Thyroid gland (tissue), 4 donors: Measurements from ENCODE around the gene RABL2B.

Experiments
- CTCF ChIP-seq, 6 experiments: fragments of 200-600 bp in 3 of 6; fragments of 450-650 bp in 3 of 6; sonication (generic) in 3 of 6; IDR thresholded peaks; one replicate each; pipeline ENCODE4 v1.5.1; 2016 to 2019; ENCODE audit warnings: antibody characterized with exemption in 6 of 6, mild to moderate bottlenecking in 2 of 6, inconsistent platforms in 1 of 6, moderate library complexity in 1 of 6
- POLR2A ChIP-seq, 2 donors: fragments of 450-650 bp; IDR thresholded peaks; one replicate each; pipeline ENCODE4 v1.6.1; 2017; ENCODE audit warnings: antibody characterized with exemption in 2 of 2, mild to moderate bottlenecking in 2 of 2, moderate library complexity in 1 of 2

- TF ChIP-seq POLR2A (IDR thresholded peaks at IDR 0.05) (no peak), CTCF (IDR thresholded peaks at IDR 0.05) (no peak)
Measured at GRCh38 chr22:50720301-50721256, 62.9 kb downstream of the RABL2B start.
